Suppressor macrophage treated with lipopolysaccharide for 4 hours (primary cell): ENCODE measurements around the gene SFXN5.

Source experiments
- DNase-seq: peaks from one replicate; pipeline ENCODE4 v3.0.0-alpha.2; 2020

The SFXN5 gene

DNA sequence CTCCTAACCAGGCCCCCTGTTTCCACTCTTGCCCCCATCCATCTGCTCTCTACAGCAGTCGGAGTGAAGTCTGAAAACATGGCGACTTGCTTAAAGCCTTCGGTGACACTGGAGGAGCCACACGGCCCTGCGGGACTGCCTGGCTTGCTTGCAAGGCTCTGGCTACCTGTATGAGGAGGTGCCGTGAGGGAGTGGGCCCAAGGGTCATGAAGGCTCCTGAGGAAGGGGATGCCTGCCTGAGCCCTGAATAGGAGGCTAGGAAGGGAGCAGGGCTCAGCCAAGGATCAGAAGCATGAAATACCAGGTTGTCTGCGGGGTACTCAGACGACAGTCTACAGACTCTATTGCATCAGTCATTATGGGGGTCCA, 78.8 kb downstream of the SFXN5 start:
- no peak for DNase-seq

GRCh38 chr2:72991980-72992733, 79.4 kb downstream of the SFXN5 start:
- no peak for DNase-seq

GRCh38 chr2:72991439-72991725, 80.1 kb downstream of the SFXN5 start:
- DNase-seq = no peak

DNA sequence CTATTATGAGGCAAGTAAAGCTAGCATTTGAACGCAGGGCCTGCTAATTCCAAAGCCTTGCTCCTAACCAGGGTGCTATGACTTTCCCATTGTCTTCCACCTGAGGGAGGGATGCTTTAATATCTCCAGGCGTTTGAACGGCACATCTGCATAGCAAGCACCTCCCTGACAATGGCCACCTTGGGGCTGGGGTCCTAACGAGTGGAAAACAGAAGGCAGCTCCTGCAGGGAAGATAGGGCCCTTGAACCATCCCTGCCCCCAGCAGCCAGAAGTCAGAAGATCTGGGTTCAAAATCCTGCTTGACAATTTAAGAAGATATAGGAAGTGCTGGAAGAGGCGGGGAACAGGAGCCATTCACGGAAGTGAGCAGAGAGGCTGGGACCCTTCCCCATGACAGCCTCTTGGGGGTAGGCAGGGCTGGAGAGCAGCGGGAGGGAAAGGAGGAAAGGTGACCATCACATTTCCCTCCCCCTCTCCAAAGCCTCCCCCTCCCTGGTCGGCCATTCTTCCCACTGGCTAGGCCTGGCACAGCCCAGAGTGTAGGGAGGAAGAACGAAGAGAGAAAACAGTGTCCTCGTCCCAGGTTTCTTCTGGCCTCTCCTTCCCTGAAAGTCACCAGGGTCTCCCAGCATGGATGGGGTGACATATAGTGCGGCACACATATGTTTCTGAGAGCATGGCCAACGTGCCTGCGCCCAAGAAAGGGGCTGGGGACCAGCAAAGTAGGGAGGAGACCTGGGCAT, 80.6 kb downstream of the SFXN5 start:
- DNase-seq = no peak

DNA sequence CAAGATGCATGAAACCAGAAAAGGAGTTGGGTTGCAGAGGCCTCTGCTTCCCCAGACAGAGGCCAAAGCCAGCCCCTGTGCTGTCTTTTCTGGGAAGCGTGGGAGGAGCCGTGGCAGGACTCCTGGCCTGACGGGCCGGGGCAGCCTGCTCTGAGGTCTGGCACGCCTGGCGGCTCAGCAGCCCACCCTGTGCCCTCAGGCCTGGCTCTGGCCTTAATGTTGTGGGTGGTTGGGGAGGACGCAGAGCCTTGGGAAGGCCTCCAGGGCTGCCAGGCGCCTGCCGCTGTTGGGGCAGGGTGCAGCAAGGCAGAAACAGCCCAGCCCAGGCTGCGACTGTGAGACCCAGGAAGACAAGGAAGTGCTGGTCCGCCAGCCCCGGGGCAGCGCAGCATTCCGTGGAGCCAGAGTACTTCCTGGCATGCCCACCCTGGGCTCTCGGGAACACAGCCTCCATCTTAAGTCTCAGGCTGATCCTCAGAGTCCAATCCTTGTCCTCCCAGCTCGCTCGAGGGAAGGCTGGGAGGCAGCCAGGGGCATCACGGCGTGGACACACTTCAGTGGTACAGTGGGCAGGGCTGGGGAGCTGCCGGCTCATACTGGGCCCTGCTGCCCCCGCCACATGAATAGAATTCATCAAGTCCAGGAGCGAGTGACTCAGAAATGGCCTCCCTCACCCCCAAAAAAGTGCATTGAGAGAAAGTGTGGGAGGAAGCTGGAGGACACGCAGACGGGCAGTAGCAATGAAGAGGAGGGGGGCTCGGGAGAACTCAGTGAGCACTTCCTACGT, 81.5 kb downstream of the SFXN5 start:
- DNase-seq = no peak

DNA sequence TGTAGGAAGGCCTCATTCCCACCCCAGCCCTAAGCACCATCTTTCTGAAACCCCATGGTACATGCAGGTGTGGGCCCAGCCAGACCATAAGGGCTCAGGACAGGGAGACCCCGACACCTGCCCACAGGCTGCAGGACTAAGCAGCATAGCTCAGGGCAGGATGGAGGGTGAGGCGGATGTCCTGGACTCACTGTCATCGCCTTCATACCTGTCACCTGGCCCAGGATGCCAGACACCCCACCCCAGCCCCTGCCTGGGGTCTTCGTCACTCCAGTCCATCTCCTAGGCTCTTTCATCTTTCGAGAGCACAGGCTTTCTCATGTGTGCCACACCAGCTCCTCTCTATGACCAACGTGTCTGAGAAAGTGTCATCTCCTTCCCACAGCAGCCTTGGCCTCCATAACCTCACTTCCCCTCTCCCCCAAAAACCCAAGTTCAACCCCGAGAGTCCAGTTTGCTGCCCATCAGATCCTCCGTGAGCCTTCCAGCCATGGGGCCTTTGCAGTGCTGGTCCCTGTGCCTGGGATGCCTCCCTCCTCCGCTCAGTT, 82.7 kb downstream of the SFXN5 start:
- no peak for DNase-seq

GRCh38 chr2:72988041-72988440, 83.5 kb downstream of the SFXN5 start:
- DNase-seq = no peak

GRCh38 chr2:72985891-72986683, 85.4 kb downstream of the SFXN5 start:
- no peak for DNase-seq

DNA sequence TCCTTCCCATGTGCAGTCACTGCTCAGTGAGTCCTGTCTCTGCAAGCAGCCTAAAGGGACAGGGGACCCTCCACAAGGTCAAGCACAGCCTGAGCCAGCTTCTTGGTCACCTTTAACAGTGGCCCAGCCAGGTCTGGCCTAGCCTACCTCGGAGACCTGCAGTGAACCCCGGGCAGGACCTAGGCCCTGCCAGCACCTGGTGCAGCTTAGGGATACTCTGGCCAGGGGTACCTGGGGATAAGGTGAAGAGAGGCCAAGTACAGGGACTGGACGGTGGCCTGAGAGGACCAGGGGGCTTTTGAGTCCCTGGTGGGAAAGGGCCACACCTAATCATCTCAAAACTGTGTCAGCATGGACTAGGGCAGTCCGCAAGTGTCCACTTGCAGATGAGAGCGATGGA, 86.4 kb downstream of the SFXN5 start:
- no peak for DNase-seq

DNA sequence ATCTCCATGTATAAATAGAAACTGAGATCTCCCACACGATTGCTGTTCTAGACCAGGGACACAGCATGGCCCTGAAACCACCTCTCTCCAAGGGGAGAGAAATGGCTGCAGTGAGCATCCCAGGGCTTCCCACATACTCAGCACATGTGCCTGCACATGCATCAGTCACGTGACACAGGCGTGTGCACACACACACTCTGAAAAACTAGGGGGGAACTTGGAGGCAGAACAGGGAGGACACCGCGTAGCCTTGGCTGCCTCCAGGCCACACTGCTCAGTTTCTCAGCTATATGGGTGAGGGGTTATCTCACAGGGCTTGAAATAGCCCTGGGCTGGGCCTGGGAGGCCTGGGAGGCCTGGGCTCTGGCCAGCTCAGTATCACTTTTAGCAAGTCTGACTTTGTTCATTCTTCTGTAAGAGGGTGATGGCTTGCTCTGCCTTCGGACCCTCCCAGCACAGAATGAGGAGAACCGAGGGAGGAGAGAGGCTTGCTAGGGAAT, 87.3 kb downstream of the SFXN5 start:
- no peak for DNase-seq

DNA sequence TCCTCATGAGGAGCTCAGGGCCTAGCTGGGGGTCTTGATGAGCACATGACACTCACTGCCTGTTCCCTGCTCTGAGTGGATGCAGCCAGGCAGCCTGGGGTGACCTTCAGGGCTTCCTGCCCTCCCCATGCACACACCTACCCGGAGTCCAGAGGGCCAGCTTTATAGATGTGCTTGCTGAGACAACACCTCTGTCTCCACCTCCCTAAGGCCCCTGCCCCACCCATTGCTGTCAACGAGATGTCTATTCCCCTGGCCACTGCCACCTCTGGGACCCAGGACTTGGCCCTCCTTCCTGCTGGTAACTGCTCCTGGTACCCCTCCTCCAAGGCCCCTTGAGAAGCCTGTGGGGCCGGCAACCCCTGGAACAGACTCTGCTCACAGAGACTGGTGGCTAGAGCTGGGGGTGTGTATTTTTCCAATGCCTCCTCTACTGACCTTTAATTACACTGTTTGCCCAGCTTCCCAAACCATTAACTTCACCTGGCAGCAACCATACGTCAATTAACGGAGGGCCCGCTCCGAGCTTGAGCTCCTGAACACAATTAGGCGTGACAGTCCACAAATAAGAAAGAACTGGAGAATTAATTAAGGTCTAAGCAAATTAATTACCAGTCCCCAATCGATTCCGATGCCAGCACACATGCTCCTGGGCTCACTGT, 87.9 kb downstream of the SFXN5 start:
- DNase-seq = no peak

GRCh38 chr2:72982781-72983499, 88.6 kb downstream of the SFXN5 start:
- DNase-seq = no peak

DNA sequence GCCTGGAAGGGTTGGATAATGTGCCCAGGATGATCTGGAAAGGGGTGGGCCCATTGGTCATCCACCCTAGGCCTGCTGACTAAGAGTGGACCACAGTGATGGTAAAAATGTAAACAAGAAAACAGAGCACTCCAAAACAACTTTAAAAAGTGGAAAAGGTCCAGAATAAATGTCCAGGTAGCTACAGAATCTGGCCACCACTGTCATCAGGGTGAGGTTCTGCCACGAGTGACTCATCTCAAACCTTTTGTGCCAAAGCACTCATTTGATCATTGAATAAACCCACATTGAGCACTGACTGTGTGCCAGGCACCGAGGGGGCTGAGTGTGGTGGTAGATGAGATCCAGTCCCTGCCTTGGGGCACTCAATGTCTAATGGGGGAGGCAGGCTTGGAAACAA, 89.3 kb downstream of the SFXN5 start:
- no peak for DNase-seq

DNA sequence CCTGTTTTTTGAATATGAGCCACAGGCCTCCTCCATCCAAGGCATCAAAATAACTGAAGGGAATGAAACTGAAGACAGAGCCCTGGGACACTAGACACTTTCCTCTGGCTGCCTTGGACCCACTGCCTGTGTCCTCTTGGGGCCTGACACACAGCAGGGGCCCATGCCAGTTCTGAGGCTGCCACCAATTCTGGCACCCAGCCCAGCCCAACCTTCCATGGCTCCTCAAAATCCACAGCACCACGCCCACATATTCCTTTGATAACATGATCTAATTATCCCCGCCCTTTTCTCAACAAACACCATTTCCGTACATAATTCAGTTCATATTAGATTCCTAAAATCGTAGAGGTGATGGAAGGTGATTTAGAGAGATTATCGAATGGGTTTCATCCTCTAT, 90.0 kb downstream of the SFXN5 start:
- no peak for DNase-seq

- no peak for DNase-seq
Observed at GRCh38 chr2:72980535-72981217, 90.8 kb downstream of the SFXN5 start.

- DNase-seq = peak; percentile 66
Observed at GRCh38 chr2:72979896-72980295, 91.6 kb downstream of the SFXN5 start.

- no peak for DNase-seq
Observed at GRCh38 chr2:72975017-72975416, 96.5 kb downstream of the SFXN5 start.

GRCh38 chr2:72974436-72974754, 97.1 kb downstream of the SFXN5 start:
- no peak for DNase-seq

DNA sequence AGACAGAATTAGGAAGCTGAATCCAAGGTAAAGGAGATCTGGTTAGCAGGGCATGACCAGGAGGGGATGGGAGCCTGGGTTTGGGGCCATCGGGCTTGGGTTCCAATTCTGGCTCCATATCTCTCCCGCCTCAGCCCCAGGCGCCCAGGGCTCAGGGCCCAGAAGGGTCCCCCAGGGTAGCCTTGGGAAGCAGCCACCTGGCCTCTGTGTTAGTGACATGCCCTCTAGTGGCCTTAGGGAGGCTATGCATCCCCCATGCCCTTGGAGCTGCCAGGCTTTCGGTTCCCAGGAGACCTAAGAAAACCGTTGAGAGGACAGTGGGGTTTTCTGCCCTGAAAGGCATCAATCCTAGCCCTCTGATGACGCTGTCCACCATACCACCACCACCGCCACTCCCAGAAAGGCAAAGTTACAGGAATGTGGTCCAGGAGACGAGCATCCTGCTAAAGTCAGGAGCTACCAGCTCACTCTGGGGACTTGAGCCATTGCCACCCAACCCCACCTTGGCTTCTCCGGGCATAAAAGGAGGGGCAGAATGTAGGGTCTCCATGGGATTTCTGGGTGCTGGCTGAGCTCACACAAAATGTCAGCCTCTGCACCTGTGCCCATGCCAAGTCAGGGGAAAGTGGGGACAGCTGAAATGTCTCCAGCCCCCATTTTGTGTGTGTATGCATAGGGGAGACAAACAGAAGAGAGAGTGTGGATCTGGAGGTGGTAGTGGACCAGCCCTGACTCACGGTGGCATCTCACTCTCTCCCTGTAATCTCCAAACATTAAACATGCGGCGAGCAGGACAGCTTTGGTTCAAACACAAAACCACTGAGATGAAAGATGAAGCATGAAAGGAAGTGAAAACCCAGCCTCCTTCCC, 97.7 kb downstream of the SFXN5 start:
- peak; percentile 74 for DNase-seq

GRCh38 chr2:72973137-72973535, 98.4 kb downstream of the SFXN5 start:
- no peak for DNase-seq
